ENCODE data around the gene ACRBP.

ACRBP gene

DNA sequence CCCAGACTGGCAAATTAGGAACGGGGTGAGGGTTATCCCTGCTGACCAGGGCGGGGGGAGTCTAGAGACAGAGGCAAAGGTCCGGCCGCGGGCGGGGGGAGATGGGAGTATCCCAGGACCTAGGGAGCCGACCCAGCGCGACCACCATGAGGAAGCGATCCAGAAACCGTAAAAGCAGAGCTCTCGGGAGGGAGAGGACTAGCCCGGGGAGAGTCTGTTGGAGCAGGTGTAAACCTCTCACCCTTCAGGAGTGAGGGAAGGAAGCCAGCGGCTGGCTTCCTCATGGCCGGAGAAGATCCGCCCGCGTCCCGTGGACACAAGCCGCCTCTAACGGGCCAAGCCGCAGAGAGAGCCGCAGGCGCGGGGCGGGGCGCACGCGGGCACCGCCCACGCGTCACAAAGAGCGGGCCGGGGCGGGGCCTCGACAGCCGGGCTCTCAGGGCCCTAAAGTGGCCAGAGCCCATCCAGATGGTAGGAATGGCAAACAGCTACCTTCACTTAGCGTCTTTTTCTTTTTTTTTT is at the start of gene ACRBP:
ACRBP (minus strand) TSS at position 350 of the 522 bp plus-strand sequence; CDS start at position 284, 66 bp downstream.
- no peak for DNase-seq

DNA sequence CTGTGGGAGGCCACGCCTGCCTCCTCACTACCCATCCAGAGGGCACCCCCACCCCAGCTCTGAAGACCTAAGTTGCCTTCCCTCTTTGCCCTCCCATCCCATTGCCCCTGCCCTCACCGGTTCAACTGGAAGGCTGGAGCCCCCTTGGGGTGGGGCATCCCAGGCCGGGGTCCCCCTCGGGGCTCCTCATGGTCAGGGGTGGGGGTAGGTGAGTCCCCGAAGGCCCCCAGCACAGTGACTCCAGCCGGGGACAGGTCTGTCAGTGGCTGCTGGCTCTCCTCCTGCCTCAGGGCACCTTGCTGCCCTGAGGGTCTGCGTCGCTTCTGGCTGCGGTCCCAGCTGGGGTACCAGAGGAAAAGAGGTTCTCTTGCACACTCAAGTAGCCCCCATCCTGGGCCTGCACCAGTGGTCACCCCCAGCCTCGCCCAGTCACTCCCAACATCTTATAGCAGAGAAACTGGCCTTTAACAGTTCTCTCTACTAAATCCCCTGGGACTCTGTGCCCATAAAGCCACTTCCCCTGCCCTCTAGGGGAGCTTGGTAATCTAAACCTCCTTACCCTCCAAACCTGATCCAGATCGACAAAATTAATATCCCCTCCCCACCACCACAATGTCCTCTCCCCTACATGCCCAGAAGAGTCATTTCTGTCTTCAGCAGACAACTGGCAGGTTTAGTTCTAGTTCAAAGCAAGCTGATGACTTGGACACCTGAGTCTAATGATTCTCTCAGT is 48.2 kb upstream of the ACRBP start:
- DNase-seq = no peak

DNA sequence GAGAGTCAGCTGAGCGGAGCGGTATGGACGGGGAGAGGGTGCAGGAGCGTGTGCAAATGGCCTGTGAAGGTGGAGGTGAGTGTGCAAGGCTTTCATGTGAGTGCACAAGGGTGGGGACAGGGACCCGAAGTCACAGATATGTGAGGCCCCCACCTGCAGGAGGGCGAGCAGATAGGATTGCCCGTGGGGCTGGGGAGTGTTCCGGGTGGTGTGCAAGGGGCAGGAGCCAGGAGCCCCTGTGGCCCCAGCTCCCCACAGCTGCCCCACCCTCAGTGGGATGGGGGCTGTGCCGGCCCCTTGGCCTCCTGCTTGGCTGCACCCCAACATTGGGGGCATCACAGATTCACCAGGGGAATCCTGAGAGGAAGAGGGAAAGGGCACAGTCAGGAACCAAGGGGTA is 47.5 kb upstream of the ACRBP start:
- DNase-seq = no peak

DNA sequence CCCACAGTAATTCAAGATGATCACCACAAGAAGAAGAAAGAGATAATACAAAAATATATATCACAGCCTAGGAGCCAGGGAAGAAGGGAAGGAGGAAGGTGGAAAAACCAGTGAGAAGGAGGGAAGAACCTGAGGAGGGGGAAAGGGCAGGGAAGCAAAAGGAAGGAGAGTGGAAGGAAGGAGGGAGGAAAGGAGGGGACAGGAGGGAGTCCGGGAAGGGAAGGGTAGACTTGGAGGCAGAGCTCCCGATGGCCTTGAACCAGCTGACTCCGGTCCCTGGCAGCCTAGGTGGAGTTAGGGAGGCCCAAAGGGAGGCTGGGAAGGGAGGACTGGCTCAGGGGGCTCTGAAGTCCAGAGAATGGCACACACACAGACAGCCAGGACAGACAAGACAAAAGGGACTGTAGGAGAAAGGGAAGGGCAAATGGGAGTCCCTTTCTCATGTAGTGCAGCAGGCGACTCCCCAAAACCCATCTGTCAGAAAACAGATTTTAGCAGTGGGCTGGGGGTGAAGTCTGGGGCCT is 46.7 kb upstream of the ACRBP start:
- no peak for DNase-seq

DNA sequence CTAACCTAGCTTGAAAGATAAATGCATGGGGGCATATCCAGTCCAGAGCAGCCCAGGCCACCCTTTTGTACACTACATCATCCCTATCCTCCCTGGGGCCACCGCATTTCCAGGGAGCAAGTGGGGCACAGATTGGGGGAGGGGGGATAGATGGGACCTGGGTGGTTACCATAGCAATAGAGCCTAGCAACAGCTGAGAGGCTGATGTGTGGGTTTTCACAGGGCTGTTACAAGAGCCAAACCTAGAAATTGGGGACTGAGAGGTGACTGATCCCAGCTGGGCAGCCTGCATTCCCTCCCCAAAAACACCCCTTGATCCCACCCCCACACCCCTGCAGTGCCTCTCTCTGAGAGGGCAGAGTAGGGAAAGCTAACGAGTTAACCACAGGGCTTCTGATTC is 45.7 kb upstream of the ACRBP start:
- DNase-seq = no peak

DNA sequence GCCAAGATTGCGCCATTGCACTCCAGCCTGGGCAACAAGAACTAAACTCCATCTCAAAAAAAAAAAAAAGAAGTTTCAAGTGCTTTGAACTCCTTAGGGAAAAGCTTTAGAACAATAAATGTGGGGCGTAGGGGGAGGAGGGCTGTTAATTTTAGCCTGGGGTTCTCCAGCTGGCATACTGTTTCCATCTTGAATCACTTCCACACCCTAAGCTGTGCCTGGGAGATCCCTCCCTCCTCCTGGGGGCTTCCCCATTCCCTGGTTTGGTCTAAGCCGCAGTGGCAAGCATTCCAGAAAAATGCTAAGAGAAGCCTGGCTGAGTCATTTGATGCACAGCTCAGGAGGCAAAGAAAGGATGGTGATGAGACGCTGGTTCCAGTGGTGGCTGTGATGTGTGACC is 44.2 kb upstream of the ACRBP start:
- no peak for DNase-seq

DNA sequence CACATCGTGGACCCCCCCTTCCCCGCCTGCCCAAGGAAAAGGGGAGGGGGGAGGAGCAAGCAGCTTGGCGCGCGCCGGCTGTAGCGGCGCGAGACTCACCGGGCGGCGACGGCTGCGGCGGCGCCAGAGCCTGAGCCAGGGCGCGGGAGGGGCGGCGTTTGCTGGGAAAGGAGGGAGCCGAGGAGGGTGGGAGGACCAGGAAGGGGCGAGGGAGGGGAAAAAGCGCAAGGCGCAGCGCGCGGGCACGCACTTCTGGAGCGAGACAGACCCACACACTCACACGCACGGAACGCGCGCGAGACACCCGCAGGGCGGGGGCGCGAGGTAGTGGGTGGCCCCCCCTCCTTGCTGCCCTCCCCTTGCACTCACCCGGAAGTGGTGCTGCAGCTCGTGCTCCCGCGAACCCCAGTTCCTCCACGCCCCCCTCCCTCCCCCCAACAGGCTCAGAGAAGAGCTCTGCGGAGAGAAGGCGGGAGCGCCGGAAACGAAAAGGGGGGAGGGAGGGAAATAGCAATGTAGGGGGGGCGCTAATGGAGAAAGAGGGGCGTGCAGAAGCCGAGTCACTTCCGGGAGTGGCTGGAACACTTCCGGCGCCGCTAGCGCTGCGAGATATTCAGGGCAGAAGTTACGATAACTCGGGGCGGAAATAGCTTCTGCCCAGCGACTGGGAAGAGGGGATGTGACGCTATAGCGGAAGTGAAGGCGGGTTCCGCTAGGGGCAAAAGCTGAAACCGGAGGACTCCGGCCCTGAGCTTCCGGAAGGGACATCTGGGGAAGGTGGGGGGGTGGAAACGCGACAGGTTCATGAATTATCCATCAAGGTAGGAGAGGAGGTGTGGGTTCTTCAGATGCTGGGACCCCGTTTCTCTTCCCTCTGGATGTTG is 42.0 kb upstream of the ACRBP start, which contains the start of gene ZNF384:
ZNF384 (minus strand) TSS at position 377 of the 884 bp plus-strand sequence. CDS start 9,855 bp downstream, outside the sequence.
- peak; percentile 99 for DNase-seq

DNA sequence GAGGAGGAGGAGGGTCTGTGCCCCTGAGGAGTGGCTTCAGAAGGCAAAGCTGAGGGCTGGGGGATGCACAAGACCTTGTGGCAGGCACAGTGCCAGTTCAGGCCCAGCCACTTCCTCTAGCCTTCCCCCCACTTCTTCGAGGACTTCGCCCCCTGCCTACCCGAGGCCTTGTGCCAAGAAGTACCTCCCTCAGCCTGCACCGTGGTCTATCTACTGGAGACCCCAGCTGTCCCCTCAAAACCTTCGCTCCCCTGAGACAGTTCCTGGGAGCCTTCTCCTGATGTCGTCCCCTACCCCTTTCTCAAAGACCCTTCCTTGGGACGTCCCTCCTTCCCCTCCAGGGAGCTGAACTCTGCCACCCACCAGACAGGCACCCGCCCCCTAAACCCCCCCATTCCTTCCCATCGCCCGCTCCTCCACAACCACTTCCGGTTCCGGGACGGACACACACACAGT is 41.3 kb upstream of the ACRBP start:
- DNase-seq = no peak

DNA sequence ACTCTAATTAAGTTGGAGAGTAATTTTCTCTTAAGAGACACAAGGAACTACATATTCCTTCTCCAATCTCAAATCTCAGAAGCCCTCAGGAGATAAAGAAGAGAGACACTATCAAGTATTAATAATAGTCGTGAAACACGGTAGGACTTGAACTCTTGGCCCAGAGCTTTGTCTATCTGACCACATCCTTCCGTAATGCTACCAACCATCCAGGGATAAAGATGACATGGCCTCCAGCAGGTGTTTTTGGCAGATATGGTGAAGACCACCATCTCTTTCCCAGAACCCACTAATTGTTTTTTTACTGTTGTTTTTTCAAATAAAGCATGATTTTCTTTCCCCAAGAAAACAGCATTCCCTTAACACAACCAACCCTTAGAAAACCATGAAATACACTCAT is 38.6 kb upstream of the ACRBP start:
- DNase-seq = no peak

DNA sequence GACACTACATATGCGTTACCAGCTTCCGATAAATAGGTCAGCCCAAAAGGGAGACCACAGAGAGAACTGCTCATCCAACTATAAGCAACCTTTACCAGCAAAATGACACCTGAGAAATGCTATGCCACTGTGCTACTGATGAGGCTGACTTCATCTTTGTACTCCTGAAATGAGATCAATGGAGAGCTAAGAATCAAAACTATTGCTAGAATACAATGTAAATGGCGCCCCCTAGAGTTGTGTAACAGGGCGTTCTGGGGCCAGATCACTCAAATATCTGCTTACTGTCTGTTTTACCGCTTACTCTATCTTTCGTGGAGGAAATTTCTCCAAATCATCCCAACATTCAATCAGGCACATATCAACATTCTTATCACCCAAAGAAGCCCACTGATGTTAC is 37.4 kb upstream of the ACRBP start:
- DNase-seq = peak; percentile 58

DNA sequence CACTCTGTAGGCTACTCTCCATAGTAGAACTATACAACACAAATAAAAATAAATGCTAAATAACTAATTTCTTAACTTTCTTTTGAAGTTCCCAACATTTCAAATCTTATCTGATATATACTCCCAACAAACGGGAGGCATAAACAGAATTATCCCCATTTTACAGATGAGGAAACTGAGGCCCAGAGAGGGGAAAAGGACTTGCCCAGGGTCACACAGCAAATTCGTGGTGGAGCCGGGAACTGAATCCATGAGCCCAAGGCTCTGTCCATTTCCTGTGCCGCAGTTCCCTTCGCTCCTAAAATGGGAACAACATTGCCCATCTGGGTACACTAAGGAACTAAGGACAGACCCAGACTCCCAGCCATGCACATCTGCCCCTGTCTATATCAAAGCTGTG is 29.7 kb upstream of the ACRBP start:
- no peak for DNase-seq

DNA sequence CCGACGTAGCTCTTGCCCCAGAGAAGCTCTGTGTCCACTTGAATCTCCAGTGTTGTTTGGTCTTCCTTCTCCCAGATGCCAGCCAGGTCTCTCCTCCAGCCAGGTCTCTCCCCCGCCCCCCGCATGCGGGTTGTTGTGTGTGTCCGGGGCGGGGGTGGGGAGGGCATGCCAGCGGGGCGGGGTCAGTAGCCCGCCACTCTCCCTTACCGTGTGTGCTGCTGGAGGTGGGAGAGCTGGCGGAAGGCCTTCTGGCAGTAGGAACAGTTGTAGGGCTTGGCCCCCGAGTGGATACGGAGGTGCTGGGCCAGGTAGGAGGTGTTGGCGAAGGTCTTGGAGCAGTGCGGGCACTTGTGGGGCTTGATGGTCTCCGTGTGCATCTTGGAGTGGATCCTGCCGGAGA is 24.9 kb upstream of the ACRBP start:
- no peak for DNase-seq

DNA sequence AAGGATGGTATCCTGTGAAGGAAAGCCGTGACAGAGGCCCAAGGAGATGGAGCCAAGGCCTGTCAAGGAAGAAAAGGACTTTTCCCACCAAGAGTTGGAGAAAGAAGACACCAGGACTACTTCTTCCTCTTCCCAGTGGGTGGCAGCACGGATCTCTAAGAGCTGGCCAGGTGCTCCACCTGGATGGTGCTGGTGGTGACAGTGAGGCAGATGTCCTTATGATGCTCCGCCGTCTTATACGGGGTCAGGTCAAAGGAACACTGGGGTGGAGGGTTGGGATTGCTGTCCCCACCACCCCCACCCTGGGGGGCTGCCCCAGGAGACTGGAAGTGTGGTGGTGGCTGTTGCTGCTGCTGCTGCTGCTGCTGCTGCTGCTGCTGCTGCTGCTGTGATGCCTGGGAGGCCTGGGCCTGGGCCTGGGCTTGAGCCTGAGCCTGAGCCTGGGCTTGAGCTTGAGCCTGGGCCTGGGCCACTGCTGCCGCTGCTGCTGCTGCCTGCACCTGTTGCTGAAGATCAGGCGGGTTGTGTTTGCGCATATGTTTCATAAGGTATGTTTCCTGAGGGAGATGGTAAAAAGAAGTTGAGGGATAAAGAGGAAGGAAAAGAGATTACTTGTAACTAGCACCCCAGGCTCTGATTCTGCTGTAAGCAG is 20.5 kb upstream of the ACRBP start:
- DNase-seq = peak; percentile 7

DNA sequence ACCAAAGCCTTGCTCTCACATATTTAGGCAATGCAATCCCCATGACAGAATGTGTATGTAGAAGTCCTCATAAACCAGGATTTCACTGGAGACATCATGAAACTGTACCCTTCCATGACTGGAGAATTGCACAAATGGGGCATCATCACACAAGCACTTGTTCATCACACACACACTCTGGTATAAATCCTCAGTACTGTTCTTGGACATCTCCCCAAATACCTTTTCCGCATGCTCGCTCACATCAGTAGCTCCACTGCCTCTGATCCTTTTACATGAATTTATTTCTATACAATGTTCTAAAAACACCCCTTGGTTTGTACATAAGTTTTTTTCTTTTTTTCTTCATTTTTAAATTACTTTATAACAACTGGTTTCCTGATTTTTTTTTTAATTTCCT is 19.0 kb upstream of the ACRBP start:
- DNase-seq = no peak

DNA sequence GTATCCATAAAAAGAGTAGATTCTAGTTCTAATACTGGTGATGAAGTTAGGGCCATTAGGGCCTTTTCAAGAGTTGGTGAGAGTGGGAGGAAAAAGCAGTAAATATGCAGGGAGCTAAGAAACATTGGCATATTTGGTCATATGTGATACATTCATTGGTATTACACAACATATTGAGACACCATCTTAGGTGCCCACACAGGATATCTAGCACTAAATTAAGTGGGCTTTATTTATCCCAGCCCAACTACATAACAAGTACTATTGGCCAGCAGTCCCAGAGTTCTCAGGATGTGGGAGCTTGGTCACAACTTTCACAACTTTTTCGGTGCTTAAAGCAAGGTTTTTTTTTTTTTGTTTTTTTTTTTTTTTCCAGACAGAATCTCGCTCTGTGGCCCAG is 17.7 kb upstream of the ACRBP start:
- DNase-seq = no peak

DNA sequence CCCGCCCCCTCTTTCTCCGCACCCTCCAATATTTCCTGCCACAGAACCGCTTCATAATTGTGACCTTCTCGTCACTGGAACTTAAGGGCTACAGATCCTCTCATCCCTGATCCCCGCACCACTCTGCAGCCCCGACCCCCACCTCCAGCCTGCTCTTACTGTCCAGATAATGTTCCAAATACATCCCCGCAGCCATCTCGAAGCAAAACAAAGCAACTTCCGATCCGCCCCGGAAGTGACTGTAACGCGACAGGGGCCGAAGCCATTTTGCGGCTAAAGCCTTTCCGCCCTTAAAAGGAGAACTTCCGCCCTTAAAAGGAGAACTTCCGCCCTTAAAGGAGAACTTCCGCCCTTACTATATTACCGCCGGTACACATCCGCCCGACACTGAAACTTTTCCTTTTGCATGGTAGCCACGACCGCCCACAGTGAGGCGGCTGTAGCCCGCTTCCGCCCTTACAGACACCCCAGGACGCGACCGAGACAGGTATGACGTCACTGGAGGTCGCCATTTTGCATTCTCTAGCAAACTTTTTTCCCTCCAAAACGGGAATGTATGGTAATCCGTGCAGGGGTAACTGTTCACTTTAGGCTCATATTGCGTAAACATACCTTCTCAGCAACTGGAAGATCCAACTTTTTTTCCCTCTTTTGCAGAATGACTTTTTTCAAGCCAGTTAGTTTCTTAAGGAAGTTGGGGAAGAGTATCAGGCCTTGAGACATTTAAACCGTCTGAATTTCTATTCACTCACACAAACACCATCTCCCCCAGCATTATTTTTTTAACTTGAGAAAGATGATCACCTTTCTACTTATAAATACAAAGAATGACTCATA is 15.9 kb upstream of the ACRBP start, which contains the start of gene ING4:
ING4 (minus strand) TSS at position 214 of the 837 bp plus-strand sequence; CDS start at position 196, 18 bp downstream.
- DNase-seq = peak; percentile 98

DNA sequence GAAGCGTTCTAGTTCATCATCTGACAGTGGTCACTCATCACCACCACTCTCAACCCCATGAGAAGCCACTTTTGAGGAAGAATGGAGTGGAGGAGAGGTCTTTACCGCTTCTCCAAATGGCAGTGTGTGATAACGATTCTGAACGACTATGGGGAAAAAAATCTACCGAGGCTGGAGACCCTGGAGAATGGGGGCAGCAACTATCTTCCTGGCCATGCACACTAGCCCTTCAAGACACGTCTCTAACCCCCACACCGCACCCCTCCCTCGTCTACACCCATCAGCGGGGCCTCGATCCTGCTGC is 15.3 kb upstream of the ACRBP start:
- DNase-seq = no peak

DNA sequence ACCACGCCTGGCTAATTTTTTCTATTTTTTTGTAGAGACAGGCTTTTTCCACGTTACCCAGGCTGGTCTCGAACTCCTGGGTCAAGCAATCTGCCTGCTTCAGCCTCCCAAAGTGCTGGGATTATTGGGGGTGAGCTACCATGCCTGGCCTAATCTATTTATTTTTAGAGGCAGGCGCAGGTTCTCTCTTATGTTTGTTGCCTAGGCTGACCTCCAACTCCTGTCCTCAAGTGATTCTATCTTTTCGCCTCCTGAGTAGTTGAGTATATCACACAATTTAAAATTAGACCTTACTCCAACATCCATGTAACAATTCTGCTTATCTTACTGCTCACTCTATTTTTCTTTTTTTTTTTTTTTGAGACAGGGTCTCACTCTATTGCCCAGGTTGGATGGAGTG is 6.8 kb upstream of the ACRBP start:
- no peak for DNase-seq

DNA sequence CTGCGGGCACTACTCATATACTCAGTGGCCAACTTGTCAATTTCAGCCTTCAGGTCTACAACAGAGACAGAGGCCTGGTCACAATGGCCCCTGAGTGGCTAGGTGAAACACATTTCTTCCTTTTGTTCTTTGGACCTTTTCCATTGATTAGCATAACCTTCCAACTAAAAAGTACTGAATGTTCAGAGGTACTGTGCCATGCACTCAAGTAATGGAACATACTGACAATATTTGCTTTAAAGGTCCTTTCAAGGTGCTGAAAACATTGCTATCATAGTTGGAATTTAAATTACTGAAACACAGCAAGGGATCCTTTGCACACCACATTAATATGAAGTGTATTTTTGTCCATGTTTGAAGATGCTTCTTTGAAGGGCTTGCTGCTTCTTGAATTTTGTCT is 6.1 kb upstream of the ACRBP start:
- DNase-seq = no peak

DNA sequence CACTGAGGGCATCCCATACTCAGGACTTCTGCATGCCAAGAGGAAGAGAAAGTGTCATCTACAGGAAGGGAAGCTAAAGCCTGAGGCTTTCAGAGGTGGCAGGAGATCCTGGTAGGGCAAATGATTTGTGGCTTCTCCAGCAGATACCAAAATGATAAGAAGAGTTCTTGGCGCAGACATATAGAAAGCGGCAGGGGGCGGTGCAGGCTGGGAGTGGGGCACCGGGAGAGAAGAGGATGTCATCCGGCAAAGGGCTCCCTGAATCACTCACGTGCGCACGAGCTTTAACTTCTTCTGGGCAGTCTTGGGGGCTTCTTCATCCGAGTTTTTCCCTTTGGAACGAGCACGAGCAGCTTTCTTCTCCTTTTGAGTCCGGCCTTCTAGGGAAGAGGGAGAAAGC is 5.2 kb upstream of the ACRBP start:
- no peak for DNase-seq

DNA sequence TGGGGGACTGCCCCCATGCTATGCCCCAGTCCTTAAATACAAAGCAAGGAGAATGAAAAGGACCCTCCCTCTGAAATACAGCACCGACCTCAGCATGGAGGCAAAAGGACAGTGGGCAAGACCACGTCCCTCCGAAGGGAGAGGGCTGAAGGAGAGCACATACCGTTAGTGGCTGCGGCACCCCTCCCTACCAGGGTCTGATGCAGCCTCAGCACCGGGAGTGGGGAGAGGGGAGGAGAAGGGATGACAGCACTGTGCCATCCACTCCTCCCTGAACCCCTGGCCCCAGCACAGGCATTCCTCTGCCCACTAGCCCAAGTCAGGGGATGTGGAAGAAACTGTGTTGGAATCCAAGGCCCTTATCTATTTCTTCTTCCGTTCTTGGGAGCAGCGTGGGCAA is 3.6 kb upstream of the ACRBP start:
- DNase-seq = no peak
